Thoracic aorta (tissue), 2 donors: Measurements from ENCODE around the gene ADARB2. TPM values are rescaled to one million over a fixed set of nuclear protein-coding genes. Genes with fewer than 3 reads are reported as not detected.

Experiments
- ATAC-seq: fragments of 150-250 bp; one replicate; pipeline ENCODE4 v1.8.0; 2017; ENCODE audit warnings: low read depth; ENCODE audit not compliant: insufficient number of reproducible peaks, low FRiP score
- DNase-seq: peaks from one replicate; pipeline ENCODE4 v3.0.0-alpha.2; 2020; ENCODE audit warnings: low spot score
- H3K27ac ChIP-seq, 2 donors: fragments of 200-600 bp; sonication (generic); 1 replicate in 1 of 2; 2 replicates in 1 of 2; pipeline ENCODE4 v1.5.1; 2016; ENCODE audit warnings: mild to moderate bottlenecking in 2 of 2, moderate library complexity in 2 of 2
- H3K27me3 ChIP-seq: fragments of 200-600 bp; sonication (generic); replicated peaks from 2 replicates; pipeline ENCODE4 v1.6.0; 2016; ENCODE audit warnings: mild to moderate bottlenecking; ENCODE audit not compliant: insufficient read depth
- H3K36me3 ChIP-seq: fragments of 200-600 bp; sonication (generic); one replicate; pipeline ENCODE4 v1.5.1; 2016
- H3K4me1 ChIP-seq, 2 donors: fragments of 200-600 bp; sonication (generic); 1 replicate in 1 of 2; 2 replicates in 1 of 2; pipeline versions ENCODE4 v1.5.1 to v1.6.0; 2016; ENCODE audit warnings: low read depth in 2 of 2, mild to moderate bottlenecking in 1 of 2; ENCODE audit not compliant: control insufficient read depth in 1 of 2
- H3K4me3 ChIP-seq: fragments of 200-600 bp; sonication (generic); 2 replicates; pipeline ENCODE4 v1.5.1; 2016; ENCODE audit warnings: mild to moderate bottlenecking
- H3K9me3 ChIP-seq: fragments of 200-600 bp; sonication (generic); 2 replicates; pipeline ENCODE4 v1.5.1; 2016
- CTCF ChIP-seq: fragments of 200-600 bp; sonication (generic); IDR thresholded peaks from one replicate; pipeline ENCODE4 v1.5.1; 2019; ENCODE audit warnings: antibody characterized with exemption
- total RNA-seq, 2 donors: library from RNA; depleted of rRNA; stranded (reverse); fragments of >200 nt; gene quantifications; one replicate each; pipeline versions ENCODE4 v1.1.0 to v1.2.3, GENCODE V29; 2016

The ADARB2 gene
- total RNA-seq, 2 donors from 2014 or later, result 0.71 to 3.1 TPM

GRCh38 chr10:1609648-1609970 is 127.7 kb downstream of the ADARB2 start:
- no peak for TF ChIP-seq CTCF
- Histone ChIP-seq H3K27ac (no peak overlapping the region), H3K27me3 (no peaks in the 10 kb centered on the region), H3K4me1 (no peaks in the 10 kb centered on the region), H3K9me3 (no peaks in the 10 kb centered on the region), H3K36me3 (no peaks in the 10 kb centered on the region), H3K4me3 (no peak overlapping the region)
- ATAC-seq, result no peak
- no peak for DNase-seq

- Histone ChIP-seq H3K4me3 (no peak overlapping the region), H3K9me3 (no peaks in the 10 kb centered on the region), H3K4me1 (no peaks in the 10 kb centered on the region), H3K27ac (no peak overlapping the region), H3K27me3 (no peaks in the 10 kb centered on the region), H3K36me3 (no peaks in the 10 kb centered on the region)
- DNase-seq (no peak), ATAC-seq (no peak)
- no peak for TF ChIP-seq CTCF
Measured at GRCh38 chr10:1608851-1609647, 128.3 kb downstream of the ADARB2 start.

- TF ChIP-seq CTCF, result no peak
- H3K36me3 ChIP-seq, result no peaks in the 10 kb centered on the region
- ATAC-seq (no peak), DNase-seq (no peak)
- no peaks in the 10 kb centered on the region for H3K27me3 ChIP-seq
- H3K4me1 ChIP-seq, result no peaks in the 10 kb centered on the region
- H3K4me3 ChIP-seq, result no peak overlapping the region
- no peak overlapping the region for H3K27ac ChIP-seq
- no peaks in the 10 kb centered on the region for H3K9me3 ChIP-seq
Measured at GRCh38 chr10:1608408-1608807, 128.9 kb downstream of the ADARB2 start.

- H3K27ac ChIP-seq, result no peak overlapping the region
- no peak for ATAC-seq
- DNase-seq, result no peak
- no peaks in the 10 kb centered on the region for H3K27me3 ChIP-seq
- no peak for TF ChIP-seq CTCF
- H3K9me3 ChIP-seq, result no peaks in the 10 kb centered on the region
- H3K4me3 ChIP-seq, result no peak overlapping the region
- no peaks in the 10 kb centered on the region for H3K4me1 ChIP-seq
- no peaks in the 10 kb centered on the region for H3K36me3 ChIP-seq
Measured at GRCh38 chr10:1607466-1607865, 129.9 kb downstream of the ADARB2 start.

GRCh38 chr10:1605999-1606940 is 131.1 kb downstream of the ADARB2 start:
- DNase-seq, result no peak
- H3K36me3 ChIP-seq, result no peaks in the 10 kb centered on the region
- ATAC-seq, result no peak
- no peak overlapping the region for H3K27ac ChIP-seq
- no peaks in the 10 kb centered on the region for H3K4me1 ChIP-seq
- H3K9me3 ChIP-seq, result no peaks in the 10 kb centered on the region
- H3K4me3 ChIP-seq, result no peak overlapping the region
- no peak for TF ChIP-seq CTCF
- H3K27me3 ChIP-seq, result no peaks in the 10 kb centered on the region
